Activated T-cell treated with anti-CD3 and anti-CD28 coated beads, Interleukin-2, amount 50 U/mL, for 72 hours (primary cell): Measurements from ENCODE around the gene OR56B4. TPM values are rescaled to one million over a fixed set of nuclear protein-coding genes. Genes with fewer than 3 reads are reported as not detected.
"Not testable (repeated sequence)": the region's sequence is repeated elsewhere in the genome, so short reads cannot be mapped to it uniquely, and the experiment has no call there.

Experiments
- ATAC-seq, 2 donors: fragments of 150-1000 bp; cut with Tn5 transposase; replicated peaks in 1 of 2; 2 replicates each; pipeline ENCODE4 v1.10.0; 2021; ENCODE audit warnings: moderate library complexity in 2 of 2, mild to moderate bottlenecking in 1 of 2
- DNase-seq, 2 donors: peaks; one replicate each; pipeline ENCODE4 v3.0.0; 2021 to 2022; ENCODE audit warnings: mixed read lengths in 1 of 2
- H3K27ac Mint-ChIP-seq: one replicate; pipeline ENCODE4 v1.8.0; 2022; ENCODE audit warnings: mild to moderate bottlenecking, moderate library complexity, mixed read lengths
- H3K27me3 Mint-ChIP-seq: one replicate; pipeline ENCODE4 v1.8.0; 2022; ENCODE audit warnings: low read depth, mixed read lengths
- H3K36me3 Mint-ChIP-seq, 2 donors: one replicate each; pipeline ENCODE4 v1.8.0; 2022; ENCODE audit warnings: mixed read lengths in 2 of 2, mild to moderate bottlenecking in 1 of 2; ENCODE audit not compliant: insufficient read depth in 2 of 2
- H3K4me1 Mint-ChIP-seq: one replicate; pipeline ENCODE4 v1.8.0; 2022; ENCODE audit warnings: low read depth, mixed read lengths
- H3K4me3 Mint-ChIP-seq, 2 donors: one replicate each; pipeline ENCODE4 v1.8.0; 2022; ENCODE audit warnings: mild to moderate bottlenecking in 2 of 2, mixed read lengths in 2 of 2, moderate library complexity in 2 of 2
- H3K9me3 Mint-ChIP-seq, 2 donors: one replicate each; pipeline ENCODE4 v1.8.0; 2022; ENCODE audit warnings: mixed read lengths in 2 of 2
- total RNA-seq, 2 donors: library from RNA; stranded (reverse); gene quantifications; one replicate each; pipeline ENCODE4 v1.2.3, GENCODE V29; 2022

Gene OR56B4, protein sequence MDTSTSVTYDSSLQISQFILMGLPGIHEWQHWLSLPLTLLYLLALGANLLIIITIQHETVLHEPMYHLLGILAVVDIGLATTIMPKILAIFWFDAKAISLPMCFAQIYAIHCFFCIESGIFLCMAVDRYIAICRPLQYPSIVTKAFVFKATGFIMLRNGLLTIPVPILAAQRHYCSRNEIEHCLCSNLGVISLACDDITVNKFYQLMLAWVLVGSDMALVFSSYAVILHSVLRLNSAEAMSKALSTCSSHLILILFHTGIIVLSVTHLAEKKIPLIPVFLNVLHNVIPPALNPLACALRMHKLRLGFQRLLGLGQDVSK
- not detected for total RNA-seq

DNA sequence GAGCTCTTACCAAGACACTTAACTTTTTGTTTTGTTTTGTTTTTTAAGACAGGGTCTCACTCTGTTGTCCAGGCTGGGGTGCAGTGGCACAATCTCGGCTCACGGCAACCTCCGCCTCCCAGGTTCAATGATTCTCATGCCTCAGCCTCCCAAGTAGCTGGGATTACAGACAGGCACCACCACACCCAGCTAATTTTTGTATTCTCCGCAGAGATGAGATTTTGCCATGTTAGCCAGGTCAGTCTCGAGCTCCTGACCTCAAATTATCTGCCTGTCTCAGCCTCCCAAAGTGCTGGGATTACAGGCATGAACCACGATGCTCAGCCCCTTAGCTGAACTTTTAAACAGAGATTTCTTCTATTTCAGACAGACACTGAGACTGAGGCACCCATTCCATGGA lies at the start of gene OR56B4:
Gene OR56B4 (plus strand): TSS at position 301 of the 400 bp plus-strand sequence. CDS start 95 bp downstream, at position 396.
- DNase-seq, ATAC-seq, H3K27ac Mint-ChIP-seq, H3K36me3 Mint-ChIP-seq, H3K4me1 Mint-ChIP-seq, H3K9me3 Mint-ChIP-seq, H3K4me3 Mint-ChIP-seq: not testable (repeated sequence)
- peaks cover 15% of the 10 kb centered on the region for H3K27me3 Mint-ChIP-seq

DNA sequence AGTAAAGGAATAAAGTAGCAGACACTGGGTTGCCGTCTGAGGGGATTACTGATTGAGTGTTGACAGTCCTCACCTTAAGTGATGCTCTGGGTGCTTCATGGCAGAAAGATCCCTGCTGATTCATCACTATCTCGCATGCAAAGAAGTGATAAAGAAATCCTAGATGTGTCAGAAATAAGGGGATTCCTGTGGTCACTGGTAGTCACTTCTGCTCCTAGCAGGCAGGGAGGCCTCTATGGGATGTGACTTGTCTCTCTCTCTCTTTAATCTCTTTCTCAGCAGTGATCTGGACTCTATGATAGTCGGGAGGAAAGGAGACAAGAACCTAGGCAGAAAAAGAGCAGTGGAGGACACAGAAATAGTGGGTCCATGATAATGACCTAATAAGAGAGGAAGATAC lies 46.0 kb upstream of the OR56B4 start:
- no peaks in the 10 kb centered on the region for H3K36me3 Mint-ChIP-seq
- H3K27me3 Mint-ChIP-seq, result peaks cover 28% of the 10 kb centered on the region
- H3K9me3 Mint-ChIP-seq, result no peaks in the 10 kb centered on the region
- no peak overlapping the region for H3K27ac Mint-ChIP-seq
- ATAC-seq (peak in 1 of 2 donors; percentile 36), DNase-seq (no peak)
- no peaks in the 10 kb centered on the region for H3K4me1 Mint-ChIP-seq
- H3K4me3 Mint-ChIP-seq, result no peak overlapping the region

DNA sequence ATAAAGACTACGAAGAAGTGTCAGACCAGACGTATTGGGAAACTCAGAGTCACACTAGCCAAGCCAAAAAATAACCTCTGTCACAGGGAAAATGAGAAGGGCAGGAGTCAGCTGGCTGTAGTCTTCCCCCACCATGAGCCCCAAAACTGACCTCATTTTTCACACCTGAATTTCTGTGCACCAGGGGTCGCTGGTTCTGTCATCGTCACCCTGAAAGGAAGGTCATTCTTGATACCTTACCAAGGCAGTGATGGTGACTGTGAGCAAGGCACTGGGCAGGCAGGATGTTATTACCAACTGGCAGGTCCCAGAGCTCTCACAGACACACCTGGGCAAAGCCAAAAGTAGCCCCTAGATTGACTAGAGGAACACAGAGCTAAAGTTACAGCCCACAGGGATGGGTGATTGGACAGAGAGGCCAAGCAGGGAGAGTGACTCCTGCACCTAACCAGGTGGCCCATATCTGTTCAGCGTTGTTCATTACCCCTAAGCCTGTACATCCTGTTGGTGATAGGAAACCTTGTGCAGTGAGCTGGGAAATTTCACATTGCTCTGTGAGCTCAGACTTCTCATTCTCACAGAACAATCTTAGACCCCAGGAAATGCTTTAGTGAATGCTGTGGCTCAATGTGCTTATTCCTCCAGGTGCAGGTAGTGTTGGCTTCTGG lies 44.7 kb upstream of the OR56B4 start:
- H3K36me3 Mint-ChIP-seq, result no peaks in the 10 kb centered on the region
- no peaks in the 10 kb centered on the region for H3K4me1 Mint-ChIP-seq
- H3K9me3 Mint-ChIP-seq, result no peaks in the 10 kb centered on the region

GRCh38 chr11:6067502-6067901 lies 40.0 kb upstream of the OR56B4 start:
- ATAC-seq (no peak), DNase-seq (no peak)
- H3K4me1 Mint-ChIP-seq, result no peaks in the 10 kb centered on the region
- no peaks in the 10 kb centered on the region for H3K9me3 Mint-ChIP-seq
- no peak overlapping the region for H3K27ac Mint-ChIP-seq
- H3K4me3 Mint-ChIP-seq, result no peak overlapping the region
- H3K36me3 Mint-ChIP-seq, result no peaks in the 10 kb centered on the region
- H3K27me3 Mint-ChIP-seq, result peaks cover 13% of the 10 kb centered on the region

More for the DNA sequence above, 44.7 kb upstream of the OR56B4 start:
- ATAC-seq, result no peak
- no peak overlapping the region for H3K27ac Mint-ChIP-seq
- no peak for DNase-seq
- no peak overlapping the region for H3K4me3 Mint-ChIP-seq
- H3K27me3 Mint-ChIP-seq, result peaks cover 22% of the 10 kb centered on the region

DNA sequence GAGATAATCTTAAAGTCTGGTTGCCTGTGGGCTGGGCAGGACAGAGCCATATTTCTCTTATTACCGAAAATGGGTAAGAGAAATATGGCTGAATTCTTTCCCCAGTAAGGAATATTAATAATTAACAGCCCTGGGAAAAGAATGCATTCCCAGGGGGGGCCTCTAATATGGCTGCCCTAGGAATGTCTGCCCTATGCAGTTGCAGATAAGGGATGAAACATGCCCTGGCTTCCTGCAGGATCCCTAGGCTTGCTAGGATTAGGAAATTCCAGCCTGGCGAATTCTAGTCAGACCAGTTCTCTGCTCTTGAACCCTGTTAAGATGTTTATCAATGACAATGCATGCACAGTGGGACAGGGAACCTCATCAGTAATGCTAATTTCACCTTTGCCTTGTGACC lies 31.0 kb upstream of the OR56B4 start:
- H3K27me3 Mint-ChIP-seq, result peaks cover 15% of the 10 kb centered on the region
- H3K4me3 Mint-ChIP-seq, H3K27ac Mint-ChIP-seq, H3K36me3 Mint-ChIP-seq, H3K9me3 Mint-ChIP-seq, ATAC-seq, H3K4me1 Mint-ChIP-seq, DNase-seq: not testable (repeated sequence)

GRCh38 chr11:6077723-6078122 lies 29.8 kb upstream of the OR56B4 start:
- no peak overlapping the region for H3K4me3 Mint-ChIP-seq
- peaks cover 0 to 2% of the 10 kb centered on the region in 2 donors for H3K36me3 Mint-ChIP-seq
- H3K9me3 Mint-ChIP-seq, result peaks cover 6 to 7% of the 10 kb centered on the region in 2 donors
- no peak overlapping the region for H3K27ac Mint-ChIP-seq
- ATAC-seq, result no peak
- no peak for DNase-seq
- no peaks in the 10 kb centered on the region for H3K4me1 Mint-ChIP-seq
- peaks cover 15% of the 10 kb centered on the region for H3K27me3 Mint-ChIP-seq

- H3K36me3 Mint-ChIP-seq, result peaks cover 0 to 2% of the 10 kb centered on the region in 2 donors
- H3K9me3 Mint-ChIP-seq, result peaks cover 6 to 7% of the 10 kb centered on the region in 2 donors
- DNase-seq (no peak), ATAC-seq (no peak)
- H3K4me3 Mint-ChIP-seq, result no peak overlapping the region
- H3K27ac Mint-ChIP-seq, result no peak overlapping the region
- H3K4me1 Mint-ChIP-seq, result no peaks in the 10 kb centered on the region
- peaks cover 5% of the 10 kb centered on the region for H3K27me3 Mint-ChIP-seq
These were observed 28.0 kb upstream of the OR56B4 start for GRCh38 chr11:6079463-6079862.

- DNase-seq (no peak), ATAC-seq (no peak)
- H3K36me3 Mint-ChIP-seq, result no peaks in the 10 kb centered on the region
- no peak overlapping the region for H3K4me3 Mint-ChIP-seq
- H3K27ac Mint-ChIP-seq, result no peak overlapping the region
- H3K4me1 Mint-ChIP-seq, result no peaks in the 10 kb centered on the region
- peaks cover 5% of the 10 kb centered on the region for H3K27me3 Mint-ChIP-seq
- H3K9me3 Mint-ChIP-seq, result peaks cover under 1 to 4% of the 10 kb centered on the region in 2 donors
These were observed 24.4 kb upstream of the OR56B4 start for GRCh38 chr11:6083129-6083528.

DNA sequence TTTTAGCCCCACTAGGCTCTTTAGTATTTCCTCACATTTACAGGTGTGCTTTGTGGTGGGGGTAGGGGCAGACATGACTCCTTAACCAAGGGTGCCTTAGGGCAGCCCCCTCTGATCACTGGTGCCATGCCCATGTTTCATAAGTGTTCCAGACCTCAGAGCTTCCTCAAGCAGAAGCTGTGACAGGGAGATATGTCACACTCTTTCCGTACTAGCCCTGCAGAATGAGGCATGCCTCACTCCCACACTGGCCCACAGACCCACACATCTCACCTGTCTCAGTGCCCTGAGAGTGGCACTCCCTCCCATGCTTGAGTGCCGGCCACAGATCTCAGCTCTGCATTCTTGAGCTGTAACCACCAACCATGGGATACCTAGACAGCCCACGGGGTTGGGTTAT lies 22.9 kb upstream of the OR56B4 start:
- Mint-ChIP-seq H3K4me3 (no peak overlapping the region), H3K9me3 (peaks cover 0 to 4% of the 10 kb centered on the region in 2 donors), H3K36me3 (no peaks in the 10 kb centered on the region), H3K4me1 (no peaks in the 10 kb centered on the region), H3K27ac (no peak overlapping the region), H3K27me3 (peaks cover 5% of the 10 kb centered on the region)
- ATAC-seq, result no peak
- DNase-seq, result no peak

DNA sequence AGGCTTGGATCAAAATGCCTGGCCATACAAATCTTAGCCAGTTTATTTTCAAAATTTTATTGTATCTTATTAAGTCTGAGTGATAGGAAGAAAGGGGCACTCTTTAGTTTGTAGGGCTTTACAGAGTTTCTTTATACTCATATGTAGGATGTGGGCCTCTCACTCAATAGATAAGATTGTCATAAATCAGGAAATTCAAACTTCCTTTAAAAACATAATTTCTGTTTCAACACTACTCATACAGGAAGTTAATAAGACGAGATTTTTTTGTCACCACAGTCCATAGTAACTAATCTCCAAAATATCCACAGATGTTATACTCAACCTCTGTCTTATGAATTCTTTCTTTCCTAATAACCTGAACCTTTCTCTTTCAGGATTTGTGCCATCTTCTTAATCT lies 13.3 kb upstream of the OR56B4 start:
- peaks cover 14% of the 10 kb centered on the region for H3K27me3 Mint-ChIP-seq
- ATAC-seq (no peak), DNase-seq (no peak)
- no peaks in the 10 kb centered on the region for H3K4me1 Mint-ChIP-seq
- H3K36me3 Mint-ChIP-seq, result peaks cover 0 to 1% of the 10 kb centered on the region in 2 donors
- peaks cover 2 to 8% of the 10 kb centered on the region in 2 donors for H3K9me3 Mint-ChIP-seq
- H3K4me3 Mint-ChIP-seq, result no peak overlapping the region
- no peak overlapping the region for H3K27ac Mint-ChIP-seq

DNA sequence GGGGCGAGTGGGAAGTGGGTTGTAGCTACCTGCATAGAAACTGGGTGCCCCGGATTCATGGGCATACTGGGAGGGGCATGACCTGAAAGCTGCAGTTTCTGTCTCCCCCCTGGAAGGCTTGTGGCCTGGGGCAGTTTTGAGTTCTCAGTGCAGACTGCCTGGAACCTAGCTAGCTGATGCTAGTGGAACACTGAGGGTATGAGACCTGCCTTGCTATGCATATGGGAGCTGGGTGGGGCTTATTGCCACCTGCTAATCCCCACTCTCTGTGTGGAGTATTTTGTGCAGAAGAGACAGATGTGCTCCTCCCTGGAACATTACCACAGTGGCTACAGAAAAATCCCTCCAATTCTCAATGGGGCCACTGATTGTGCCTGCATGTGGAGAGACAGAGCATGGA lies 11.7 kb upstream of the OR56B4 start:
- no peak for DNase-seq
- ATAC-seq, result no peak
- peaks cover 19% of the 10 kb centered on the region for H3K27me3 Mint-ChIP-seq
- H3K4me3 Mint-ChIP-seq, result no peak overlapping the region
- H3K9me3 Mint-ChIP-seq, result peaks cover 2 to 8% of the 10 kb centered on the region in 2 donors
- H3K36me3 Mint-ChIP-seq, result peaks cover 0 to 1% of the 10 kb centered on the region in 2 donors
- no peaks in the 10 kb centered on the region for H3K4me1 Mint-ChIP-seq
- no peak overlapping the region for H3K27ac Mint-ChIP-seq

- H3K27ac Mint-ChIP-seq, result no peak overlapping the region
- peaks cover 2 to 7% of the 10 kb centered on the region in 2 donors for H3K9me3 Mint-ChIP-seq
- no peak for ATAC-seq
- no peak overlapping the region for H3K4me3 Mint-ChIP-seq
- no peak for DNase-seq
- peaks cover 0 to 1% of the 10 kb centered on the region in 2 donors for H3K36me3 Mint-ChIP-seq
- no peaks in the 10 kb centered on the region for H3K4me1 Mint-ChIP-seq
- peaks cover 17% of the 10 kb centered on the region for H3K27me3 Mint-ChIP-seq
These were observed 11.1 kb upstream of the OR56B4 start for GRCh38 chr11:6096417-6096816.

- ATAC-seq (no peak), DNase-seq (no peak)
- no peaks in the 10 kb centered on the region for H3K4me1 Mint-ChIP-seq
- no peak overlapping the region for H3K4me3 Mint-ChIP-seq
- H3K36me3 Mint-ChIP-seq, result no peaks in the 10 kb centered on the region
- H3K9me3 Mint-ChIP-seq, result no peaks in the 10 kb centered on the region
- no peak overlapping the region for H3K27ac Mint-ChIP-seq
- H3K27me3 Mint-ChIP-seq, result peaks cover 14% of the 10 kb centered on the region
These were observed 7.9 kb upstream of the OR56B4 start for GRCh38 chr11:6099577-6099976.
